HG03175 (cell line): ENCODE measurements around the gene PTGER4.
A peak's percentile ranks its signal among the peaks of the same experiment; 100 is the strongest.
"Not testable (repeated sequence)": the region's sequence is repeated elsewhere in the genome, so short reads cannot be mapped to it uniquely, and the experiment has no call there.

Experiments
- ATAC-seq: cut with Tn5 transposase; IDR thresholded peaks from one replicate; pipeline ENCODE4 v1.9.1; 2021; ENCODE audit warnings: mild to moderate bottlenecking, moderate library complexity; ENCODE audit not compliant: unreplicated experiment

Gene PTGER4

DNA sequence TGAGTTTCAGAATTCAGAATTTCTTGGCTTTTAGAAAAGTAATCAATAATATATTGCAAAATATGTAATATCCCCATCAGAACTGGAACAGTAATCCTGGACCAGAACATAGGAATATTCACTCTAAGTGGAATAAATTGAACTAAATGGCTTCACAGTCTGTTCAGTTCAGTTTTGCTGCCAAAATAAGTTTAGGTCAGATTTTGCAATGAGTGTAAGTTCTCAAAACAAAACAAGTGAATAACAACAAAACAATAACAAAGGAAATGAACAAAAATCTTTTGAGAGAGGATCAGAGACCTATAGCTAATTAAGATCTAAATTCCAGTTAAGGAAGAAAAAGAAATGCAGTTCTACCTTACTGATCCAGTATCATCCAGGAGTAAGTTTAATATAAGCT lies 9.3 kb downstream of the PTGER4 start:
- ATAC-seq = no peak

DNA sequence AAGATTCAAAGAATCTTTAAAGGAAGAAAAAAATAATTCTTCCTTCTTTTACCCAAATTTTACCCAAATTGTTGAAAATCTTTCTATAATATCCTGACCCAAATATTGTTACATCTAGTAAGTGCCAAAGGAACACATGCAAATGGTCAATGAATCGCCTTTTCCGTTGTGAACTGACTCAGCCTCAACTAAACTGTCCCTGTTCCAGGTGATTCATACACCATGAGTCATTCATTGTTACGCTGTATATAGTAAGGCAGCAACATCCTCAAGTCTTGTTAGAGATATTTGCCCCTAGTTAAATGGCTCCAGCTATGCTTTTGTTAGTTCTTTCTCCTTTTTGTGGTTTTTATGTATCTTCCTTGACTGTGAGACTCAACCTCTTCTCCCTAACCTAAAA lies 9.7 kb downstream of the PTGER4 start:
- peak; percentile 36 for ATAC-seq

DNA sequence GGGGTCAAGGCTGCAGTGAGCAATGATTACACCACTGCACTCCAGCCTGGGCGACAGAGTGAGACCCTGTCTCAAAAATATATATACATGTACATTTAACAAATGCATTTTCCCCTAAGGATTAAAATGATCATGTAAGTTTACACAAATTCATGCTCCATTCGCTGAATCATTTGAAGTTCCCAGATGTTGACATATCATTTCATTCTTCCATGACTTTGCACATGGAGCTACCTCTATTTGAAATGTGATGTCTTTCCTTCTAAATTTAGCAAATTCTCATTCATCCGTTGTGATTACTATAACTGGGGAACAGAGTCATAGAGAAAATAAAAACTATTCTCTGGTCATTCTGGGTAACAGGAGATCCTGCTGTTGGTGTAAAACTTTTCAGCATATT lies 10.6 kb downstream of the PTGER4 start:
- ATAC-seq = no peak

DNA sequence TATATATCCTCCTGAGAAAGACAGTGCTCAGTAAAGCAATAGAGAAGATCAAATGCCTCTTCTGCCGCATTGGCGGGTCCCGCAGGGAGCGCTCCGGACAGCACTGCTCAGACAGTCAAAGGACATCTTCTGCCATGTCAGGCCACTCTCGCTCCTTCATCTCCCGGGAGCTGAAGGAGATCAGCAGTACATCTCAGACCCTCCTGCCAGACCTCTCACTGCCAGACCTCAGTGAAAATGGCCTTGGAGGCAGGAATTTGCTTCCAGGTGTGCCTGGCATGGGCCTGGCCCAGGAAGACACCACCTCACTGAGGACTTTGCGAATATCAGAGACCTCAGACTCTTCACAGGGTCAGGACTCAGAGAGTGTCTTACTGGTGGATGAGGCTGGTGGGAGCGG lies 12.2 kb downstream of the PTGER4 start:
- no peak for ATAC-seq

DNA sequence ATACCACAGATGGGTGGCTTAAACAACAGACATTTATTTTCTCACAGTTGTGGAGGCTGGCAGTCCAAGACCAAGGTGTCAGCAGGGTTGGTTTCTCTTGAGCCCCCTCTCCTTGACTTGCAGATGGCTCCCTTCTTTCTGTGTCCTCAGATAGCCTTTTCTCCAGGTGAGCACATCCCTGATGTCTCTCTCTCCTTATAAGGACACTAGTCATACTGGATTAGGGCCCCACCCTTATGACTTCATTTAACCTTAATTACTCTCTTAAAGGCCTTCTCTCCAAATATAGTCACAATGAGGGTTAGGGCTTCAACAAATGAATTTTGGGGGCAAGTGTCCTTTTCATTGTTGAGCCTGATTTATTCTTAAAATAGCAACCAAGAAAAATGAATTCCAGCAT lies 14.7 kb downstream of the PTGER4 start:
- no peak for ATAC-seq

DNA sequence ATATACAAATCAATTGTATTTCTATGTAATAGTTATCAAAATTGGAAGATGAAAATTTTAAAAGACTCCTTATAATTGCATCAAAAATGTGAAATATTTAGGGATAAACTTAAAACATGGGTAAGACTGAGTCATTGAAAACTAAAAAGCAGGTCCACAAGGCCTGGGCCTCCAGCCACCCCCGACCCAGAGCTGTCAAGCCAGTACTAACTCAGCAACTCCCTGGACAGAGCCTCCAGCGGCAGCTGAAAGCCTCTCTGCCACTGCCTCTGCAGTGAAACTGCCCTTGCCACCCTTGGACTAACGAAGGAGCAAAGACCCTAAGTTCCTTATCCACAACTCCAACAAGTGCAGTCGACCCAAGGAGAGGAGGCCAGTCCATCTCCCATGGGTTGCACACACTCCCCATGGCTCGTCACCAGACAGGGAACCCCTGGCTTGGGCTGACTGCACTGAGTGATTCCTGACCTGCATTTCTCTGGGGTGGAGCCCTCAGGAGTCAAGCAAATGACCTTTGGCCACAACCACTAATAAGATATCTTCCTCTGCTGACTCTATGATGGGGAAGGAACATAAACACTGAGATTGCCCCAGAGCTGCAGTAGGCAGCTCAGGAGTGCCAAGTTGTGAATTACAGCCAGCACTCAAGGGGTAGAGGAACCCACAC lies 20.5 kb downstream of the PTGER4 start:
- ATAC-seq = no peak

DNA sequence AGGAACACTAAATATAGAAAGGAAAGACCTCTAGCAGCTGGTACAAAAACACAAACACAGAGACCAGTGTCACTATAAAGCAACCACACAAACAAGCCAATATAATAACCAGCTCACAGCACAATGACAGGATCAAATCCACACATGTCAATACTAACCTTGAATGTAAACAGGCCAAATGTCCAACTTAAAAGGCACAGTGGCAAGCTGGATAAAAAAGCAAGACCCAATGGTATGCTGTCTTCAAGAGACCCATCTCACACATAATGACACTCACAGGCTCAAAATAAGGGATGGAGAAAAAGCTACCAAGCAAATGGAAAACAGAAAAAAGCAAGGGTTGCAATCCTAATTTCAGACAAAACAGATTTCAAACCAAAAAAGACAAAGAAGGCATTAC lies 22.3 kb downstream of the PTGER4 start:
- ATAC-seq = not testable (repeated sequence)

DNA sequence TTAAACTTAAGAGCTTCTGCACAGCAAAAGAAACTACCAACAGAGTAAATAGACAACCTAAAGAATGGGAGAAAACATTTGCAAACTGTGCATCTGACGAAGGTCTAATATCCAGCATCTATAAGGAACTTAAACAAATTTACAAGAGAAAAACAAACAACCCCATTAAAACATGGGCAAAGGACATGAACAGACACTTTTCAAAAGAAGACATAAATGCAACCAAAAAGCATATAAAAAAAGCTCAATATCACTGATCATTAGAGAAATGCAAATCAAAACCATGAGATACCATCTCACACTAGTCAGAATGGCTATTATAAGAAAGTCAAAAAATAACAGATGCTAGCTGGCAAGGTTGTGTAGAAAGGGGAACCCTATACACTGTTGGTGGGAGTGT lies 25.8 kb downstream of the PTGER4 start:
- not testable (repeated sequence) for ATAC-seq

DNA sequence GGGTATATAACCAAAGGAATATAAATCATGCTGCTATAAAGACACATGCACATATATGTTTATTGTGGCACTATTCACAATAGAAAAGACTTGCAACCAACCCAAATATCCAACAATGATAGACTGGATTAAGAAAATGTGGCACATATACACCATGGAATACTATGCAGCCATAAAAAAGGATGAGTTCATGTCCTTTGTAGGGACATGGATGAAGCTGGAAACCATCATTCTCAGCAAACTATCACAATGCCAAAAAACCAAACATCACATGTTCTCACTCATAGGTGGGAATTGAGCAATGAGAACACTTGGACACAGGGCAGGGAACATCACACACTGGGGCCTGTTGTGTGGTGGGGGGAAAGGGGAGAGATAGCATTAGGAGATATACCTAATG lies 30.9 kb downstream of the PTGER4 start:
- not testable (repeated sequence) for ATAC-seq

DNA sequence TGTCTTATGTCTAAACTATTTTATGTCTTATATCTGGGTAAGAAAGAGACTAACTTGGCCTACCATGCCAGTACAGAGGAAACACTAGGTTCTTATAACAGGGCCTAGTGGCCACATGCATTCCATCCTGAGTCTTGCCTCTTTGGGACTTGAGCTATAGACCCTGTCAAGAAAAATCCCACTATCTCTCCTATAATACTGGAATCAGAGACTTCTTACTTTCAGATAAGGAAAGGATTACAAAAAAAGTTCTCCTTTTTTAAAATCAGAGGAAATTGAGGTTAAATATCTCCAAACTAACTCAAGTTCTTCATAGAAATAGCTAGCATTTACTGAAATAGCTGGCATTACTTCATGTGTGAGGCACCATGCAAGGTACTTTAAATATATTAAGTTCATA lies 34.3 kb downstream of the PTGER4 start:
- no peak for ATAC-seq

DNA sequence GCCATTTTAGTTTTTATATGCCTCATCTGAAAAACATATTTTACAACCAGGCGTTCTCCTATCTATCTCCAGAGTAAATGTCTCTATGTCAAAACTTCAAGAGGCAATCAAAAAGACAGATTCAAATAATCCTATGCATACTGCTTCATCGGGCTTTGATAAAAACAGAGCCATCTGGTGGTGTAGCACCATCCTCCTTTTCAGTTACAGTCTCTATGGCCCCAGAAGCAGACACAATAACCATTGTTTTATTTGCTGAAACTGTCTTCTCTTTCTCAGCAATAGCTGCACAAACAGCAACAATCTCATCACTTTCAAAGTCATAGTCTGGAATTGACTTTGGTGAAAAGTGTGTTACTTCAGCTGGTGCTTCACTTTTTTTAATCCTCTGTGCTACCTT lies 36.3 kb downstream of the PTGER4 start:
- ATAC-seq = no peak

DNA sequence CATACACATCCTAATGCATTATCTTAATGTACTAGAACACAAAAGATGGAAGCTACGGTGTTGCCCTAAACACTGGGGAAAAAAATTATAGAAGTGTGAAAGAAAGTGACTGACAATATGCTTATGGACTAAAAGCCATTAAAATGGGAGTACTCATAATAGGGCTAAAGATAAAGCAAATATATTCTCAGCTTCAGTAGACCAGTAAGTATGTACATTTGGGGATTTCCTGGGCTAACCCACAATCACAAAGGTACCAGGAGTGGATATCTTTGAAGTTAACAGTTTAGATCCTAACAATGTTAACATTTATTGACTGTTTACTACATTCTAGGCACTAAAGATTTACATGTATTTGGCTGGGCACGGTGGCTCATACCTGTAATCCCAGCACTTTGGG lies 36.9 kb downstream of the PTGER4 start:
- no peak for ATAC-seq

DNA sequence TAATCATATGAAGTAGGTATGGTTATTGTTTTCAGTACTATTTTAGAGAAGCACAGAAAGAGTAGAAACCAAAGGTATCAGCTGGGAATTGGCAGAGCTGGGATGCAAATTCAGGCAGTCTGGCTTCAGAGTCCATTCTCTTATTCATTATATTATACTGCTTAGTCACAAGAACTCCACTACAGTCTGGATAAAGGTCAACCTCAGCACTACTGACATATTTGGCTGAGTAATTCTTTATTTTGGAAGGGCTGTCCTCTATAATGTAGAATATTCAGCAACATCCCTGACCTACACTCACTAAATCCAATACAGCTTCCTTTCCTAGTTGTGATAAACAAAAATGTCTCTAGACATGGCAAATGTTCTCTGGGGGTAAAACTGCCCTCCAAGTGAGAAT lies 37.6 kb downstream of the PTGER4 start:
- ATAC-seq = no peak

DNA sequence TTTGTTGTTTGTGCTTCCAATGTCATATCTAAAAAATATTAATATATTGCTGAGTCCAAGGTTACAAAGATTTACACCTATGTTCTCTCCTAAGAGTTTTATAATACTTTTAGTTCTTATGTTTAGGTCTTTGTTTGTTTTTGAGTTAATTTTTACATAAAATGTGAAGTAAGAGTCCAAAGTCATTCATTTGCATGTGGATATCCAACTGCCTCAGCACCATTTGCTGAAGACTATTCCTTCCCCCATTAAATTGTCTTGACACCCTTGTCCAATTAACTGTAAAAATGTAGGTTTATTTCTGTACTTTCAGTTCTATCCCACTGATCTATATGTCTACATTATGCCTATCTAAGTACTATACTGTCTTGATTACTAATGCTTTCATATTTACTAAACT lies 40.4 kb downstream of the PTGER4 start:
- ATAC-seq = no peak

DNA sequence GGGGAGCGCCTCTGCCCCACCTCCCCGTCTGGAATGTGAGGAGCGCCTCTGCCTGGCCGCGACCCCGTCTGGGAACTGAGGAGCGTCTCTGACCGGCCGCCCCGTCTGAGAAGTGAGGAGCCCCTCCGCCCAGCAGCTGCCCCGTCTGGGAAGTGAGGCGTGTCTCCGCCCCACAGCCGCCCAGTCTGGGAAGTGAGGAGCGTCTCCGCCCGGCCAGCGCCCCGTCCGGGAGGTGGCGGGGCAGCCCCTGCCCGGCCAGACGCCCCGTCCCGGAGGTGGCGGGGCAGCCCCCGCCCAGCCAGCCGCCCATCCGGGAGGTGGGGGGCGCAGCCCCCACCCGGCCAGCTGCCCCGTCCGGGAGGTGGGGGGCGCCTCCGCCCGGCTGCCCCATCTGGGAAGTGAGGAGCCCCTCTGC lies 42.8 kb downstream of the PTGER4 start:
- ATAC-seq = not testable (repeated sequence)

DNA sequence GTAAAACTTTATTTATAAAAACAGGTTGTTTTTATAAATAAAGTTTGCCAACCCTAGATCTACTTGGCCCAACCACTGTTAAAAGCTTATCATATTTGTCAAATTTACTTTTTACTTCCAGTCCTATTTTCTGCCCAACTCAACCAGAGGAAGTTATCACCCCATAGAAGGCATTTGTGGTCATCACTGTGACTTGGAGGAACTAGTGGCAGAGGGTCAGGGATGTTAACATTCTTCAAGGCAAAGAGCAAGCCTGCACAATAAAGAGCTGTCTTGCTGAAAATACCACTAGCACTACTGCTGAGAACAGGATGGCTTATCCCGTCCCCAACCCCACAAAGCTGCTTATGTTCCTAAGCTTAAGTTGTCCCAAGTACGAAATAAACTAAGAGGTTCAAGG lies 53.7 kb downstream of the PTGER4 start:
- no peak for ATAC-seq

DNA sequence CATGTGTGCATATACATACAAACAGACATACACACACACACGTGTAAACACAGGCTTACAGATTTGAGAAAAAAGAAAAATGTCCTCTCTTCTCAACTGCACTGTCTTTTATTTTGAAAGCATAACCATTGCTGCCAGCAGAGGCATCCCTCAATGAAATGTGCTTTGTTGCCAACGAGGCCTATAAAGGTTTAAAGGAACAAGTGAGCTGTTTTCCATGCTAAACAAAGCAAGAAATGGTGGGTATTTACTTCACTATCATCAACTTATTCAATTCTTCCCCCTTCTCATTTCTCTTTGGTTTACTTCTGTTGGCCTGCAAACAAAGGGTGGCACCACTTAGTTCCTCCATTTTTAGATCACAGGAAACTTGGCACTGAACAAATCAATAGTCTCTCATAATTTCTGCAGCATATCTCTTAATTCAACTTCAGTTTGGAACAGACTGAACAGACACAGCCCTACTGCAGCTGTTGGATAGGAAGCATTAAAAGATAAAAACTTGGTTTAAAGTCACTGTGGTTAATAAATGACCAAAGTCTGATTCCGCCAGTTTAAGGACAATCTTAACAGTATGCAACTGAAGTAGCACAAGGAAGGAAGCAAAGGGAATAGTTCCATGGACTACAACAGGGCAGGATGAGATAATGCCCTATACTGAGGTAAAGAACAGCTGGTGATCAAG lies 54.3 kb downstream of the PTGER4 start:
- ATAC-seq = no peak

DNA sequence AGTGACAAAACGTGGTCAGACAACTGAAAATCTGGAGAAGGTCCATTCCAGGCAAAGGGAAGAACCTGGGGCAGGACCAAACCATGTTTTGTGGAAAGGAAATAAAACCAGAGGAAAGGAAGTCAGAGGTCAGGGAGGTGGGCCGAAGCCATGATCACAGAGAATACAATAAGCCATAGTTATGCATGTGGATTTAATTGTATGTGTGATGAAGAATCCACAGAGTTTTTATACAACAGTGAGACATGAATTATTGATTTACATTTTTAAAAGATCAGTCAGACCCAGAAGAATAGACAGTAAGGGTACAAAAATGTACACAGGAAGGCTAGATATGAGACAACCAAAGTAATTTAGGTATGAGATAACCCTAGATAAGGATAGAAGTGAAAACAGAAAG lies 55.3 kb downstream of the PTGER4 start:
- ATAC-seq = no peak

DNA sequence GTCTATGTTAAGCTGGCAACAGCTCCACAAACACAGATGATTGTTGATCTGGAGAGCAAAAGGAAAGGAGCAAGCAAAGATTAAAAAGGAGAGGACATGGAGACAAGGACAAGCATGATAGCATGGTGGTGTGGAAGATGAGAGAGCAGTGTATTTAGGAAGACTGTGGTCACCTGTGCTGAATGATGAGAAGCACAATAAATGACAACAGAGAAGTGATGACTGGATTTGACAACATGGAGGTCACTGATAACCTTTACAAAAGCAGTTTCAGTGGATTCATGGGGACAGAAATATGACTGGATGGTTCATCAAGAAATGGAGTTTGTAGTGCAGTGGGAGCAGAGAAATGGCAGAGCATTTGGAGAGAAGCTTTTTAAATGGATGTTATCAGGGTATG lies 55.9 kb downstream of the PTGER4 start:
- no peak for ATAC-seq

DNA sequence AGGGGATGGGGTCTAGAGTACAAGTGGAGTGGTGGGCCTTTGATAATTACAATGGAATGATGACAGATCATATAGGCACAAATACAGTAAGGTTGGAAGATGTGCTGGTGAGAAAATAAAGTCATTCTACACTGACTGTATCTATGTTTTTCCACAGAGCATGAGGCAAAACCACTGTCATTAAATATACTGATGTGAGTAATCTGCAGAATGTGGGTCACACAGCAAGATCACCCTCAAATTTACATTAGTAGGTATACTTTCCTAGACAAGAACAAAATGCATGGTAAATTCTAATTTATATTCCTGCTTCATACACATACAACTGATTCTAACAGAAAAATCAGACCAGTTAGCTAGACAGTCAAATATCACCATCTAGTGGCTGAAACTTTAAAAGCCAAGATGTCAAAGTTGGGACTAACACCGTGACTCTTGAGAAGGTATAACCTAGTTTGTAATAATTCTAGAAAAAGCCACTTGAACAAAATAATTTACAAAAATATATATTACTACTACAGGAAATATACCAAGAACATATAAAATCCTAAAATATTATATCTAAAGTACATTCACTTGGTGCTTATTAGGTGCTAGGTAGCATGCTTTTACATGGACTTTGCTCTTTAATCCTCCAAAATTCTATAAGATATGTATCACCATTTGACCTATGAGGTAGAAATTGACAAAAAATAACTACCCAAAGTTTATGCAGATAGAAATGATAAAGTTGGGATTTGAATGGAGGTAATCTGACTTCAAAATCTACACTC lies 56.6 kb downstream of the PTGER4 start:
- peak; percentile 90 for ATAC-seq

DNA sequence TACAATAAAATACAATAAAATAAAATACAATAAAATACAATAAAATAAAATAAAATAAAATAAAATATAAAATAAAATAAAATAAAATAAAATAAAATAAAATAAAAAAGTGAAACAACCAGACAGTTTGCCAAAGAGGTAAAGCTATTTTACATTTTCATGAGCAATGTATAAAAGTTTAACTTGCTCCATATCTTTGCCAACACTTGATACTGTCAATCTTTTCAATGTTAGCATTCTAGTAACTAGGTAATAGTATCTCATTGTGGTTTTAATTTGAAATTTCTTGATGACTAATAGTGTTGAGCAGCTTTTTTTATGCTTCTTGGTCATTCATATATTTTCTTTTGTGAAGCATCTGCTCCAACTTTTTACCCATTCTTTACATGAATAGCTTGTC lies 58.8 kb downstream of the PTGER4 start:
- ATAC-seq = no peak
